GM12892 (cell line): ENCODE data around the gene ICAM4.

Experiments
- POLR2A ChIP-seq: IDR thresholded peaks from 2 replicates; pipeline ENCODE4 v1.6.1; 2011; ENCODE audit warnings: low read depth, low read length, control low read depth
- POLR2AphosphoS5 ChIP-seq: IDR thresholded peaks from 2 replicates; pipeline ENCODE4 v1.6.1; 2011; ENCODE audit warnings: low read depth, low read length, control low read depth
- TAF1 ChIP-seq: IDR thresholded peaks from 2 replicates; pipeline ENCODE4 v1.6.1; 2011; ENCODE audit warnings: low read depth, mild to moderate bottlenecking, control low read depth, low read length, borderline replicate concordance

GRCh38 chr19:10327793-10328192 is 41.0 kb downstream of the ICAM4 start:
- TF ChIP-seq TAF1, result no peak
- TF ChIP-seq POLR2A, result no peak
- TF ChIP-seq POLR2AphosphoS5, result no peak
